Central memory CD8-positive, alpha-beta T cell (primary cell): ENCODE measurements around the gene EHBP1.
A peak's percentile ranks its signal among the peaks of the same experiment; 100 is the strongest.

Source experiments
- ATAC-seq: fragments of 150-1000 bp; cut with Tn5 transposase; replicated peaks from 2 replicates; pipeline ENCODE4 v1.10.0; 2022; ENCODE audit warnings: mild to moderate bottlenecking, moderate FRiP score, moderate number of reproducible peaks; ENCODE audit not compliant: poor library complexity, severe bottlenecking; ENCODE audit errors: extremely low read depth
- DNase-seq, 2 donors: peaks; one replicate each; pipeline ENCODE4 v3.0.0; 2021; ENCODE audit warnings: low spot score in 2 of 2
- H3K27ac Mint-ChIP-seq: one replicate; pipeline ENCODE4 v1.8.0; 2022; ENCODE audit warnings: low read depth, mild to moderate bottlenecking, moderate library complexity, mixed read lengths
- H3K27me3 Mint-ChIP-seq: one replicate; pipeline ENCODE4 v1.8.0; 2022; ENCODE audit warnings: mixed read lengths
- H3K36me3 Mint-ChIP-seq: one replicate; pipeline ENCODE4 v1.8.0; 2022; ENCODE audit warnings: mild to moderate bottlenecking, moderate library complexity, mixed read lengths; ENCODE audit not compliant: insufficient read depth
- H3K4me1 Mint-ChIP-seq: one replicate; pipeline ENCODE4 v1.8.0; 2022; ENCODE audit warnings: mixed read lengths
- H3K4me3 Mint-ChIP-seq: one replicate; pipeline ENCODE4 v1.8.0; 2022; ENCODE audit warnings: mild to moderate bottlenecking, moderate library complexity, mixed read lengths
- H3K9me3 Mint-ChIP-seq: one replicate; pipeline ENCODE4 v1.8.0; 2022; ENCODE audit warnings: mixed read lengths

The EHBP1 gene

GRCh38 chr2:63053081-63053888 lies 347.8 kb downstream of the EHBP1 start:
- Mint-ChIP-seq H3K36me3 (peaks cover 6% of the 10 kb centered on the region), H3K27ac (no peak overlapping the region), H3K4me3 (peak overlapping the region; percentile 16), H3K9me3 (no peaks in the 10 kb centered on the region), H3K27me3 (peaks cover 98% of the 10 kb centered on the region), H3K4me1 (peaks cover 64% of the 10 kb centered on the region)
- ATAC-seq (no peak), DNase-seq (no peak)

DNA sequence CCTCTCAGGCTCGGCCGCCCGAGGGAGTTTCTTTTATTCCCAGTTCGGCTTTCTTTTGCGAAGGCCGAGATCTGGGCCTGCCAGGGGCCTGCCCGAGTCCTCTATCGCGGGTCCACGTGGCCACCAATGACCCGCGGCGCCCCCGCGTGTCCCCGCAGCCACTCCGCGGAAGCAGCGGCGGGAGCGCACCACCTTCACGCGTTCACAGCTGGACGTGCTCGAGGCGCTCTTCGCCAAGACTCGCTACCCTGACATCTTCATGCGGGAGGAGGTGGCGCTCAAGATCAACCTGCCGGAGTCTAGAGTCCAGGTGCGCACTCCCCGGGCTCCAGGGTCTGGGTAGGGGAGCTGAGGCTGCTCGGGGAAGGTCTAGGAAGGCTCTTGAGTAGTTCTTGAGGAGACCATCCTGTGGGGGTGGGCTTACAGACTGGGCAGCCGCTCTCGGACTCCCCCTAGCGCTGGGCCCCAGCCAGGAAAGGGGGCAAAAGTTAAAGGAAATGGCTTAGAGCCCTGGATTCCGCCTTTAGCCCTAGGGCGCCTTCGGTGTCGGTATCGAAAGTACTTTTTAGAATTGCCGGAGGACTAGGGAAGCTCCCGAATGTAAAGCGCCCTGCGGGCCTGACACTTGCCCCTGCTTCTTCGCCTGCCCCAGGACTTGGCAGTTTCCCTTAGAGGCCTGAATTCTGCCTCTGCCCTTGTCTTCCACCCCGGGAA lies 348.5 kb downstream of the EHBP1 start:
- peaks cover 6% of the 10 kb centered on the region for H3K36me3 Mint-ChIP-seq
- H3K4me1 Mint-ChIP-seq: peaks cover 60% of the 10 kb centered on the region
- peaks cover 95% of the 10 kb centered on the region for H3K27me3 Mint-ChIP-seq
- no peaks in the 10 kb centered on the region for H3K9me3 Mint-ChIP-seq
- no peak for ATAC-seq
- peak overlapping the region; percentile 16 for H3K4me3 Mint-ChIP-seq
- no peak for DNase-seq
- no peak overlapping the region for H3K27ac Mint-ChIP-seq

DNA sequence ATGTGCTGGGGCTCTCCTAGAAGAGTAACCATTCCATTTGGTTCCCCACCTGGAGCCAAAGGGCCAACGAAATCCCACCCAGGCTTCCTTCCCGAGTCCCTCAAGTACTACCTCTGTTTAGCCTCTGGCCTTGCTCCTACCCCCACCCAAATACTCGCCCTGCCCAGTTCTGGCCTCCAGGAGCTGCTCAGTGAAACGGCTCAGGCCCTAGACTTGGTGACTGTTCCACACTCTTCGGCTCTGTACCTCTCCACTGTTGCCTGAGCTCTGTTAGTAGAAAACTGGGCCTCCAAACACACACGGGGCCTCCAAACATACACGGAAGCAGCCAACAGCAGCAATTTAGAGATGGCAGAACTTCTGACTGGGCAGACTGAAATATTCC lies 349.3 kb downstream of the EHBP1 start:
- peaks cover 54% of the 10 kb centered on the region for H3K4me1 Mint-ChIP-seq
- peak overlapping the region; percentile 16 for H3K4me3 Mint-ChIP-seq
- peaks cover 8% of the 10 kb centered on the region for H3K36me3 Mint-ChIP-seq
- no peak for DNase-seq
- no peak for ATAC-seq
- H3K27ac Mint-ChIP-seq: no peak overlapping the region
- no peaks in the 10 kb centered on the region for H3K9me3 Mint-ChIP-seq
- peaks cover 90% of the 10 kb centered on the region for H3K27me3 Mint-ChIP-seq

- H3K36me3 Mint-ChIP-seq: peaks cover 7% of the 10 kb centered on the region
These were observed 350.0 kb downstream of the EHBP1 start for GRCh38 chr2:63055226-63056106.

DNA sequence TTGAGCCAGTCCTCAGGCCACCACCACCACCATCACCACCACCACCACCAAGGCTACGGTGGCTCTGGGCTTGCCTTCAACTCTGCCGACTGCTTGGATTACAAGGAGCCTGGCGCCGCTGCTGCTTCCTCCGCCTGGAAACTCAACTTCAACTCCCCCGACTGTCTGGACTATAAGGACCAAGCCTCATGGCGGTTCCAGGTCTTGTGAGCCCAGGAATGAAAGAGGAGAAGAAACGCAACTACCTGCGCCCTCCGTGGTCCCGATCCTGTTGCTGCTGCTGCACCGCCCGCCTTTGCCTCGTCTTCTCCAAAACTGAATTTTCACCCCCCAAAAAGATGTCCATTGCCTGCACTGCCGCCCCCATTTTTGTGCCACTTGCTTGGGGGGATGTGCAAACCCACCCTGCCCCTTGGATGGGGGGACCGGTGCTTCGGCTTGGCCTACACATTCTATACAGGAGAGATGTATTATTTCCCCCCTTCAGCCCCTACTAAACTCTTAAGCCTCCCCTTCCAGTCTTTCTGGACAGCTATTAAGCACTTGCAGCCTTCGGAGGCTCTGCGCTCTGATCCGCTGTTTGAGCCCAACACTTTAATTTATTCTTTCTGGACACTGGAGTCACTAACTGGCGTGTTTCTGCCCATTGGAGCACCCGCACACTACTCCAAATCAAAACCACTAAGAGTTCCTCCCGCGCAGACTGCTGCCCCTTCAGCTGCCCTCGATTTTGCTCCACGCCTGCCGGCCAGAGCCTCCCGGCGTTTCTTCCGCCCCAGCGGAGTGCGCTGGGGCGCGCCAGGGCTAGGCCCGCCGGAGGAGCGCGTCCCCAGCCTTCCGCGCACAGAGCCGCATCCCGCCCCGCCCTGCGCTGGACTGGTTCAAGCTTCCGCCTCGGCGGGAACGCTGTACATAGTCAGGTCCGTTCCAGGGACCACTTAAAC lies 350.9 kb downstream of the EHBP1 start:
- H3K36me3 Mint-ChIP-seq: peaks cover 4% of the 10 kb centered on the region
- DNase-seq: no peak
- no peak overlapping the region for H3K27ac Mint-ChIP-seq
- no peak for ATAC-seq
- no peaks in the 10 kb centered on the region for H3K9me3 Mint-ChIP-seq
- H3K4me1 Mint-ChIP-seq: peaks cover 44% of the 10 kb centered on the region
- peaks cover 90% of the 10 kb centered on the region for H3K27me3 Mint-ChIP-seq
- H3K4me3 Mint-ChIP-seq: peak overlapping the region; percentile 22

More at GRCh38 chr2:63055226-63056106, 350.0 kb downstream of the EHBP1 start:
- Mint-ChIP-seq H3K27ac (no peak overlapping the region), H3K27me3 (peaks cover 90% of the 10 kb centered on the region), H3K9me3 (no peaks in the 10 kb centered on the region), H3K4me3 (peak overlapping the region; percentile 16), H3K4me1 (peaks cover 51% of the 10 kb centered on the region)
- DNase-seq (no peak), ATAC-seq (no peak)

DNA sequence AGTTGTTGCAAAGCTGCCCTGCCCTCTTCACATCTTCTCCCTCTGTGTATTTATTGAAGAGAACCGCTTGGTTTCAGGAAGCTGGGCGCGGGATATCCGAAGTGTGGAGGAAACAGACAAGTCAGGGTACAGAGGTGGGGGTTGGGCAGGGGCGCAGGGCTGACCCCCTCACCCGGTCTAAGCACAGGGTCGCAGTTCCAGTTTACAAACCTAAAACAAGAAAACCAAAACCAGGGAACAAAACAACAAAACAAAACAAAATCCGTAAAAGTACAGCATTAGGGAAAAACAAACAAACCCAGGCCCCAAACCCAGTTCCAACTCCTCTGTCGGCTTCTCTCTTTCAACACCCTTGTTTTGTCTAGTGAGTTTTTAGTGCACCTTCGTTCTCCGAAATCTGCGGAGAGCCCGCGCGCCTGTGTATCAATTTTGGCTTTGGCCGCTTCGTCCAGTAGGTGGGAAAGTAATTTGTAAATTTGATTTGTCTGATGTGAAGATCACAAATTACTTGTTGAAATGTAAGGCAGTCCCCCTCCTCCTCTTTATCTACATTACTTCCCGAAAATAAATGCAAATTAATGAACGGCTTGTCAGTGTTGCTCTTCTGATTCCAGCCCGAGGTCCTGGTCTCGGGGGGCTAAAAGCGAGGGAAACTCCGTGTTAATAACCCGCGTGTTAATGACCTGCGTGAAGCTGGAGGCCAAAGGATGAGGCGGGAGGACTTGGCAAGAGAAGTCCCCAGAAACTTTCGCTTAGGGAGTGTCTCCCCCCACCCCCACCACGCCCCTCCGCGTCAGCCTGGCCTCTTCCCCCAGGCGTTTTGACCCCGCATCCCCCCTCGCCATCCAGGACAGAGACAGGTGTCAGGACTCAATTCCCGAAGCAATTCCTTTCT lies 352.0 kb downstream of the EHBP1 start:
- no peak overlapping the region for H3K4me3 Mint-ChIP-seq
- DNase-seq: no peak

GRCh38 chr2:63058144-63058920 lies 352.8 kb downstream of the EHBP1 start:
- no peak for DNase-seq
- no peak overlapping the region for H3K27ac Mint-ChIP-seq

More for the DNA sequence above, 352.0 kb downstream of the EHBP1 start:
- Mint-ChIP-seq H3K27me3 (peaks cover 92% of the 10 kb centered on the region), H3K36me3 (peaks cover 2% of the 10 kb centered on the region), H3K27ac (no peak overlapping the region), H3K4me1 (peaks cover 44% of the 10 kb centered on the region), H3K9me3 (no peaks in the 10 kb centered on the region)
- no peak for ATAC-seq

GRCh38 chr2:63058921-63059792 lies 353.6 kb downstream of the EHBP1 start:
- ATAC-seq (no peak), DNase-seq (no peak)
- no peaks in the 10 kb centered on the region for H3K9me3 Mint-ChIP-seq
- H3K27ac Mint-ChIP-seq: no peak overlapping the region
- H3K4me1 Mint-ChIP-seq: peaks cover 35% of the 10 kb centered on the region
- H3K27me3 Mint-ChIP-seq: peaks cover 88% of the 10 kb centered on the region
- peaks cover 2% of the 10 kb centered on the region for H3K36me3 Mint-ChIP-seq
- H3K4me3 Mint-ChIP-seq: no peak overlapping the region

More at GRCh38 chr2:63058144-63058920, 352.8 kb downstream of the EHBP1 start:
- Mint-ChIP-seq H3K9me3 (no peaks in the 10 kb centered on the region), H3K36me3 (peaks cover 2% of the 10 kb centered on the region), H3K27me3 (peaks cover 90% of the 10 kb centered on the region), H3K4me1 (peaks cover 43% of the 10 kb centered on the region), H3K4me3 (peak overlapping the region; percentile 29)
- no peak for ATAC-seq

- no peak for DNase-seq
- H3K9me3 Mint-ChIP-seq: no peaks in the 10 kb centered on the region
- ATAC-seq: no peak
- peaks cover 28% of the 10 kb centered on the region for H3K4me1 Mint-ChIP-seq
- peaks cover 88% of the 10 kb centered on the region for H3K27me3 Mint-ChIP-seq
- no peak overlapping the region for H3K27ac Mint-ChIP-seq
- H3K4me3 Mint-ChIP-seq: no peak overlapping the region
- peaks cover 2% of the 10 kb centered on the region for H3K36me3 Mint-ChIP-seq
These were observed 354.4 kb downstream of the EHBP1 start for GRCh38 chr2:63059793-63060471.
